Head of caudate nucleus (tissue), 42 donors: Measurements from ENCODE around the gene TEKT5.
"Not testable (repeated sequence)": the region's sequence is repeated elsewhere in the genome, so short reads cannot be mapped to it uniquely, and the experiment has no call there.

Experiments
- DNase-seq, 42 donors: peaks; one replicate each; pipeline versions ENCODE4 v3.0.0 to v3.0.0-alpha.2; 2020 to 2021; ENCODE audit warnings: mixed read lengths in 7 of 42
- intact Hi-C: fragments of 100-400 bp; cut with DNase I; formaldehyde crosslinking; loops from one replicate; pipeline ENCODE4 v1.15.0; 2022

Gene TEKT5

DNA sequence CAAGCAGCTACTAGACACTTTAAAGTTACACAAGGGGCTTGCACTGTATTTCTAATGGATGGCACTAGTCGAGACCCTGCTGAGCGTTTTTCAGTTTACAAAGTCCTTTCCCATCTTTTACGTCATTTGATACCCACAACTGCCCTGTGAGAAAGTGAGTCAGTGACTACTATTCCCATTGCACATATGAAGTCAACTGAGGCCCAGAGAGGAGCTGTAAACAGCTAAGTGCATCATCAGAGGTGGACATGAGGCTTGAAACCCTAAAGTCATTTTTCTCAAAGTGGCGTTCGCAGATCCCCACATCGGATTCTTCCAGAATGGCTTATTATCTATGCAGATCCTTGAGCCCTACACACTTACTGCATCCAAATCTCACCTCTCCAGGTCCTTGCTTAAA is 50.6 kb downstream of the TEKT5 start:
- intact Hi-C loops: no loop called here

DNA sequence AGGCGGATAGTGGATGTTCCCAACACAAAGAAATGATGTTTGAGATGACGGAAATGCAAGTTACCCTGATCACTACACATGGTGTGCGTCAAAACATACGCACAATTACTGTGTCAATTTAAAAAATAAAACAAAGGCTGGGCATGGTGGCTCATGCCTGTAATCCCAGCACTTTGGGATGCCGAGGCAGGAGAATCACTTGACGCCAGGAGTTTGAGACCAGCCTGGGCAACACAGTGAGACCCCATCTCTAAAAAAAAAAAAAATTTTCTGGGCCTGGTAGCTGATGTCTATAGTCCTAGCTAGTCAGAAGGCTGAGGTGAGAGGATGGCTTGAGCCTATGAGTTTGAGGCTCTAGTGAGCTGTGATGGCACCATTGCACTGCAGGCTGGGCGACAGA is 51.8 kb downstream of the TEKT5 start:
- intact Hi-C loops: no loop called here
- no peak for DNase-seq

More for the DNA sequence above, 50.6 kb downstream of the TEKT5 start:
- DNase-seq: no peak

DNA sequence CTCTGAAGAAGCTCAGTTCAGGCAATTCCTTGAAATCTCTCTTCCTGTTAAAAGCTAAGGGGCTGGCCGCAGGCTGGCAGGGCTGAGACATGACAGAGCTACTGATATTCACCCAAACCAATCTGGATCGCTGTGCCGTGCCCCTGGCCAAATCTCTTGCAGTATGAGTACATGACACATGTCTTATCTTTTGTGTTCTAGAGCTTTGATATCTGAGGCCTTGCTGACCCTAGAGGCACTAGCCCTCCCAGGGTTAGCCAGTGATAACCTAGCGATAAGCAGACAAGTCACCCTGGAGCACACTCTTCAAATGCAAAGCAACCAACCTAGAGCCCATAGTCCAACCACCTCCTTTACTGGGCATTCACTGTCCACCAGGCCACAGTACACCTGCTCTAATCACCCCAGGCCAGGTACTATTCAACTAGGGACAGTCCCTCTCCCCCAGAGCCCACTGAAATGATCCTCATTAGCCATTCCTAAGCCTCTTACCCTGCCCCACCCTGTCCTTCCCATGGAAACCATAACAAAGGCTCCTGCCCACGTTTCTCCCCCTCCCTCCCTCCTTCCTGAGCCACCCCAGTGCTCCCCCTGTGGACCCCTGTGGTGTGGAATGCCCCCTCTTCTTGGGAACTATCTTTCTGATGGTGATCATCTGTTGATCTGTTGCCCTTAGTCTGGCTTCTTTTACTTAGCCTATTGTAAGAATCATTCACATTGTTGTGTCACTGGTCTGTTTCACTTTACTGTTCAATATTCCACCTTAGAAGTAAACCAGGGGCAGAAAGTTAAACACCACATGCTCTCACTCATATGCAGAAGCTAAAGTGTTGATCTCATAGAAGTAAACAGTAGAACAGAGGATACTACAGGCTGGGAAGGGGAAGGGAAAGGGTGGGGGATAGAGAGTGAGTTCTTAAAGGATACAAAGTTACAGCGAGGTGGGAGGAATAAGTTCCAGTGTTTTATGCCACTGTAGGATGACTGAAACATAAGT is 52.5 kb downstream of the TEKT5 start:
- intact Hi-C loops: no loop called here
- no peak for DNase-seq

DNA sequence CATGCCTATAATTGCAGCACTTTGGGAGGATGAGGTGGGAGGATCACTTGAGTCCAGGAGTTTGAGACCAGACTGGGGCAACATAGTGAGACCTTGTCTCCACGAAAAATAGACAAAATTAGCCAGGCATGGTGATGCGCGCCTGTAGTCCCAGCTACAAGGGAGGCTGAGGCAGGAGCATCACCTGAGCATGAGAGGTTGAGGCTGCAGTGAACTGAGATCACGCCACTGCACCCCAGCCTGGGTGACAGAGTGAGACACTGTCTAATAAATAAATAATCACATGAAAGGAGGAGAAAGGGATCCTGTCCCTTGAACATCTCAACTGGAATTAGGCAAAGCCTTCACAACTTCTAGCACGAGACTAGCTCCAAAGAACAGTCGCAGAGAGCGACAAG is 53.2 kb downstream of the TEKT5 start:
- DNase-seq: no peak
- intact Hi-C loops: no loop called here

DNA sequence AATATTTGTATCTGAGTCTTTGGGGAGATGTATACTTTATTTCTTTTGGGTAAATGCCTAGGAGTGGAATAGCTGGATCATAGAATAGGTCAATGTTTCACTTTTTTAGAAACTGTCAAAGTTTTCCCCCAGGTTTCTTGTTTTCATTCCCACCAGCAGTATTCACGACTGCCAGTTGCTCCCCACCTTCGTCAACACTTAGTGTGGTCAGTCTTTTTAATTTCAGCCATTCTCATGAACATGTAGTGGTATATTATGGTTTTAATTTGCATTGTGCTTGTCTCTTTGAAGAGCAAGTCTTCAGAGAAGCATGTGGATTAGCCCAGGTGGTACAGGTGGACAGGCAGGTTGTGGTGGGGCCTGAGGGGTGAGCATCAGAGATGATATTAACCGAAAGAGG is 53.8 kb downstream of the TEKT5 start:
- intact Hi-C loops: no loop called here

DNA sequence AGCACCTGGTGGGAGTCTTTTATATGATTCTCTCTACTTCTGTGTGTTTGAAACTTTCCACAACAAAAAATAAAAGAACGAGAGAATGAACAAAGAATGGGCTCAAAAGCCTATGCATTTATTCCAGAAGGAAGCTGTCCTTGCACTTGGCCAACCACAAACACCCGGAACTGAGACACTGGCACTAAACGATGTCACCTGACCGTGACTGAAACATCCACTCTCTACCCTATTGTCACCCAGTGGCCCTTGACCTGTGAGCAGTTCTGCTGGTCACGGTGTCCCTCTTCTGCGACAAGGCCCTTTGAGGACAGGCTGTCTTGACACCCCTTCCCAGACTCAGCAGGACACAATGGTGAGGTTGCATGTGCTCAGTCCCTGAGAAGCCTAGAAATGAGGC is 56.6 kb downstream of the TEKT5 start:
- no peak for DNase-seq
- intact Hi-C loops: no loop called here

More for the DNA sequence above, 53.8 kb downstream of the TEKT5 start:
- DNase-seq: no peak

DNA sequence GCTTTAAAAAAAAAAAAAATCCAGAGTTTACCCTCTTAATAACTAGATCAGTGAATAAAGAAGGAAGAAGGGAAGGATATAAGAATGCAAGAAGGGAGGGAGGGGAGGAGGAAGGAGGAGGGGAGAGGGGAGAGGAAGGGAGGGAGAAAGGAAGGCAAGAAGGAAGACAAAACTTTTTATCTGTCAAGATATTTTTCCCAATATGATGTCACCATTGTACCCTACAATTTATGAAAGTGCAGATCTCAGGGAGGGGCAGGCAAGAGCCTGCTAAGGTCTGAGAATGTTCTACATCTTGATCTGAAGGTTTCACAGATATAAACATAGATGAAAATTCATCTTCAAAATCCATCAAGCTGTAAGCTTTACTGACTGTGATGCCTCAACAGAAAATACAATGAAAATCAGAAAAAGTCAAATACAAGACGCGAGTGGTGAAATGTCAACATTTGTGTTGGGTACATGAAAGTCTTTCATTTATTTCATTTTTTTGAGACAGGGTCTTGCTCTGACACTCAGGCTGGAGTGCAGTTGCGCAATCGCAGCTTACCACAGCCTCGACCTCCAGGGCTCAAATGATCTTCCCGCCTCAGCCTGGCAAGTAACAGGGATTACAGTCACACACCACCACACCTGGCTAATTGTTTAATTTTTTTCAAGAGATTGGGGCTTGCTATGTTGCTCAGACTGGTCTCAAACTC is 57.2 kb downstream of the TEKT5 start:
- DNase-seq: no peak
- intact Hi-C loops: no loop called here

DNA sequence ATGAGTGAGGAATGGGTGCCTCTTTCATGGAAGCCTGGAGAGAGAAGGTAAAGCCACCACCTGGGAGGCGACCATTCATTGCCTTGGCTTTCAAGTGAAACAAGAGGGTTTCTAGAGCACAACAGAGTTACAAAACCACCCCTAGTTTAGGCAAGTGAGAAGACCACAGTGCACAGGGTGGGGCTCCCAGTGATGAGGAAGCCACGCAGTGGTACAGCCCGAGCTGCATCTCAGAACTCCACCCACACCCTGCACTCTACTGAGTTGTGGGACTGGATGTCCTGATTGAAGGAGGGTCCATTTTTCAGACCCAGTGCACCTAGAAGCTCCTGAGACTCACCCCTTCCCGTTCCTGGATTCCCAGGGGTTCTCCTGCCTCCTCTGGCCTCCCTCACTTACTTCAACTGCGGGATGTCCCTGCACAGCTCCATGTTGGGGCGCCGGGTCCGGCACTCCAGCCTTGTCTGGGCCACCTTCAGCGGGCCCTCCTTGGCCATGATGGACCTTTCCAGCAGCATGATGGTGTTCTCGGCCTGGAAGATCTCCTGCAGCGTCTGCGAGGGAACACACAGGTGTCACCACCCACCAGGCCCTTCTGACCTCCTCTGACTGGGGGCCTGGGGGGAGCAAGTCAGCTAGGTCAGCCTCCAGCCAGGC is 59.2 kb downstream of the TEKT5 start:
- intact Hi-C loops: no loop called here
- no peak for DNase-seq

DNA sequence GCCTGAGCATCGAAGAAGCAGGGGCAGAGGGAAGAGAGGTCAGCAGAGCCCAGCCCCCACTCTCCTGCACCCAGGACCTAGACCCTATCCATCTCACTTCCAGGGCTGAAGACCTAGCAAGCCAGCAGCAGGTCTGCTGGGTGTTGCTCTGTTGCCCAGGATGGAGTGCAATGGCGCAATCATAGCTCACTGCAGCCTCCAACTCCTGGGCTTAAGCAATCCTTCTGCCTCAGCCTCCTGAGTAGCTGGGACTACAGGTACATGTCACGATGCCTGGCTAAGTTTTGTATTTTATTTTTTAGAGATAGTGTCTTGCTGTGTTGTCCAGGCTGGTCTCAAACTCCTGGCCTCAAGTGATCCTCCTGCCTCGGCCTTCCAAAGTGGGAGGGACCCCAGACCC is 61.3 kb downstream of the TEKT5 start:
- intact Hi-C loops, DNase-seq: not testable (repeated sequence)

DNA sequence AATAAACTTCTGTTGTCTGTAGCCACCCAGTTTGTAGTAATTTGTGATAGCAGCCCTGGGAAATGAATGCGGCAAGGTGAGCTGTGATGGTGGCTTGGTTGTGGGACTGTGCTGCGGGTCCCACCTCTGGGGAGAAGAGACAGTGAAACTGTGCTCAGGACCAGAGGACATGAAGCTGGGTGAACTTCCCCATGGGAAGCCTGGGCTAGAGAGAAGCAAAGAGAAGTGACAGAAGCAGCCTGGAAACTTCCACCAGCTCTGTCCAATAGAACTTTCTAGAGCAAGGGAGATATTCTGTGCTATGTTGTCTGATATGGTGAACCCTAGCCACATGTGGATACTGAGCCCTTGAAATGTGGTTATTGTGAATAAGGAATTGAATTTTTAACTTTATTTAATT is 62.8 kb downstream of the TEKT5 start:
- intact Hi-C loops: no loop called here
- no peak for DNase-seq

DNA sequence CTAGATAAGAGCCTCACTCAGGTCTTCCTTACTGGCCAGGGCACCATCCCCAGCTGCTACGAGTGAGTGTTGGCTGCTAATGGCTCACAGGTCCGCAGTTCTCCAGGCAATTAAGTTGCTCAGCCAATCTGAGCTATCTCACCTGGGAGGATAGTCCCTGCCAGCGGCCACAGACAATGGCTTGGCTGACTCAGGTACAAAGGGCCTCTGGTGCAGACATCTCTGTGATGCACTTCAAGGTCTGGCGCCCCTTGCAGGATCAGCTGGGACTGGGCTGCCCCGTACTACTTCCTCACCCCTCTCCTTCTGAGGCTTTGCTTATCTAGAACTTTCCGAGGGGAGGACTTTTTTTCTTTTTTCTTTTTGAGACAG is 65.2 kb downstream of the TEKT5 start:
- DNase-seq: no peak

DNA sequence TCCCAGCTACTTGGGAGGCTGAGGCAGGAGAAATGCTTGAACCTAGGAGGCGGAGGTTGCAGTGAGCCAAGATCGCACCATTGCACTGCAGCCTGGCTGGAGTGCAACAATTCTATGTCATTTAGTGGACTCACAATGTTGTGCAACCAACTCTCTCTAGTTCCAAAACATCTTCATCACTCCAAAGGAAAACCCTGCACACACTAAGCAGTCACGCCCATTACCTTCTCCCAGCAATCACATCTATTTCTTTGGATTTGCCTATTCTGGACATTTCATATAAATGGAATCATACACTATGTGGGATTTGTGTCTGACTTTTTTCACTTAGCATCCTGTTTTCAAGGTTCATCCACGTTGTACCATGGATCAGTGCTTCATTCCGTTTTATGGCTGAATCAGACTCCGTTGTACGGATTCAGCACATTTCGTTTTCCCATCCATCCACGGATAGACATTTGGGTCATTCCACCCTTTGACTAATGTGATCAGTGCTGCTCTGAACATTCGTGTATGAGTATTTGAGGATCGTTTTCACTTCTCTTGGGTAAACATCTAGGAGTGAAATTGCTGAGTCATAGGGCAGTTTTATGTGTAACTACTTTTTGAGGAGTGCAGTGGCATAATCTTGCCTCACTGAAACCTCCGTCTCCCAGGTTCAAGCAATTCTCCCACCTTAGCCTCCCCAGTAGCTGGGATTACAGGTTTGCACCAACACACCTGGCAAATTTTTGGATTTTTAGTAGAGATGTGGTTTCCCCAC is 69.0 kb downstream of the TEKT5 start:
- no peak for DNase-seq
- intact Hi-C loops: no loop called here

More for the DNA sequence above, 65.2 kb downstream of the TEKT5 start:
- intact Hi-C loops: no loop called here

DNA sequence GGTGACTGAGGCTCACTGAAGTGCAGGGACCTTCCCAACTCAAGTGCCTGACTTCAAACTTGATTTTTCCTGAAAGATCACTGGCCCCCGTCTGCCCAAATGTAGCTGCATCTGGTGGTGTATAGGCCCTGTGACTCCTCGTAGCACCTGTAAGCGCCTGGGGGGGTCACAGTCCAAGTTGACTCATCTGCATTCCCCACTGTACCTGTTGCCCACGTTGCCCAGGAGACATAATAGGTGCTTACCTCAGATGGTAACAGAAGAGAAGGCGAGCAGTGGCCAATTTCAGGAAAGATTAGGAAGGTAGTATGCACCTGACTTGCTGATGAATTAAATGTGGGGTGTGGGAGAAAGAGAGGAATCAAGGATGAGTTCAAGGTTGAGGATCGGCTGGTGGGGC is 70.2 kb downstream of the TEKT5 start:
- intact Hi-C loops: no loop called here
- no peak for DNase-seq

DNA sequence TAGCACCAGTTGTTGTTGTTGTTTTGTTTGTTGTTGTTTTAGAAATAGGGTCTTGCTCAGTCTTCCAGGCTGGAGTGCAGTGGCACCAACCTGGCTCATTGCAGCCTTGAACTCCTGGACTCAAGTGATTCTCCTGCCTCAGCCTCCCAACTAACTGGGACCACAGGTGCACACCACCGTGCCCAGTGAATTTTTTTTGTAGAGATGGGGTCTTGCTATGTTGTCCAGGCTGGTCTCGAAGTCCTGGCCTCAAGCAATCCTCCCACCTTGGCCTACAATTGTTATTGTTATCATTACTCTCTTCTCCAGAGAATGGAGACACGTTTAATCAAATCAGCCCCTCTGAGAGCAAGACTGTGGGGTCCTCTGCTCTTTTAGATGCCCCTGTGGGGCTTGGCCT is 71.7 kb downstream of the TEKT5 start:
- intact Hi-C loops: no loop called here
- no peak for DNase-seq

DNA sequence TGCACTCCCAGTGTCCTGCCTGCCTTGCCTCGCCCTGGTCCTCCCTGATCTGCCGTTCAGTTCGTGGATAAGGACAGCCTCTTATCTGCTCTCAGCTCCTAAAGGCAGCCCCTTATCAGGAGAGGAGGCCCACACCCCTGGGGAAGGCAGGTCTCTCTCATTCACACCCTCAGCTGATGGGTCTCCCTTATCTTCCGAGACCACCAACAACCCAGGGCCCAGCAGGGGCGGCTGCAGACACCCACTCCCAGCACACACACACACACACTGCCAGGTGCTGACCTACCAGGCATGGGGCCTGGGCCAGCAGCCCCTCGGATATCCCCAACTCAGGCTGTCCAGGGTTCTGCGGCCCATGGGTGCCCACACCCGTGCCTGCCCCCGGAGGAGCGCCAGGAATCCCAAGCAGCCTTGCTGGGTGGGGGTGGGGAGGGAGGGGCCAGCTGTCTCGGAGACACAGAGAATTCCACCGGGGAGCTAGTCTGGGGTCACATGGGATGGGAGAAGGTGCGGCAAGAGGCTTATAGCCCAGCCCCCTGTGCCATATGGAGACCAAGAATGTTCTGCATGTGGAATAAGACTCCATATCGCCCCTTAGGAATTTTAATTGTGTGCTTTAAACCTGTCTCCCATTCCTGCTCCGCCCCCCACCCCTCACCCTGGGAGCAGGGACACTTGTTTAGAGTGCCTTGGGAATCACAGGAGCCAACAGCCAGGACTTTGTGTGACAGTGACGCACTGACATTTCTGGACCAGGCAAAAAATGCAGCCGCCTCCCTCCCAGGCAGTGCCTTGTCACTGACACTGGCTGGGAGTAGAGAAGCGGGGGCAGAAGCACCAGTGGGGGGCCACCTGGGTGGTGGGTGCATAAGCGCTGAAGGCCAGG is 72.5 kb downstream of the TEKT5 start:
- intact Hi-C loops: no loop called here
- DNase-seq: no peak

DNA sequence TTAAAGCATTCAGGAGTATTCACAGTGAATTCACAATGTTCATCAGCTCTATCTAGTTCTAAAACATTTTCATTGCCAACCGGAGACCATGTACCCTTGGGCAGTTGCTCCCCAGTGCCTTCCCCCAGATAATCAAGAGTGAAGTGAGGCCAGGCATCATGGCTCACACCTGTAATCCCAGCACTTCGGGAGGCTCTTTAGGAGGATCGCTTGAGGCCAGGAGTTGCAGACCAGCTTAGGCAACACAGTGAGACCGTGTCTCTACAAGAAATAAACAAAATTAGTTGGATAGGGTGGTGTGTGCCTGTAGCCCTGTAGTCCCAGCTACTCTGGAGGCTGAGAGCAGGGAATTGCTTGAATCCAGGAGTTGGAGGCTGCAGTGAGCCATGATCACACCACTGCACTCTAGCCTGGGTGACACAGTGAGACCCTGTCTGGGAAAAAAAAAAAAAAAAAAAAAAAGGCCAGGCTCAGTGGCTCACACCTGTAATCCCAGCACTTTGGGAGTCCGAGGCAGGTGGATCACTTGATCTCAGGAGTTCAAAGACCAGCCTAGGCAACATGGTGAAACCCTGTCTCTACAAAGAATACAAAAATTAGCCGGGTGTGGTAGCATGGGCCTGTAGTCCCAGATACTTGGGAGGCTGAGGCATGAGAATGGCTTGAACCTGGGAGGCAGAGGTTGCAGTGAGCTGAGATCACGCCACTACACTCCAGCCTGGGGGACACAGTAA is 73.3 kb downstream of the TEKT5 start:
- intact Hi-C loops, DNase-seq: not testable (repeated sequence)

DNA sequence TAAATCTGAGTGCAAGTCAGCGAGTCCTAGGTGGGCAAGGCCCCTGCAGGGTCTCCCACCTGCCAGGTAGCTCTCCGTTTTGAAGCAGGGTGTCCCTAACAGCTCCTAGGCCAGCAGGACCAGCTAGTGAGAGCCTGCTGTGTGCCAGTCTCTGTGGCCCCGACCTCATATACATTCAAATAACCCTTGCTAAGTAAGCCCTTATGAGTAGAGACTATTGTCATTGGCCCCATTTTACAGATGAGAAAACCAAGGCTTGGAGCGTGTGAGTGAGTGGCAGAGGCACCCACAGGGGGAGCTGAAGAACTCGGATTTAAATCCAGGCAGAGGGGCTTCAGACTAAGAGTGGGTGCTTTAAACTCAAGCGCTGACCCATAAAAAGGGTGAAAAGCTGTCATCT is 74.6 kb downstream of the TEKT5 start:
- DNase-seq: no peak
- intact Hi-C loops: no loop called here
